ENCODE measurements around the gene PALM.
A peak's percentile ranks its signal among the peaks of the same experiment; 100 is the strongest.

The PALM gene

DNA sequence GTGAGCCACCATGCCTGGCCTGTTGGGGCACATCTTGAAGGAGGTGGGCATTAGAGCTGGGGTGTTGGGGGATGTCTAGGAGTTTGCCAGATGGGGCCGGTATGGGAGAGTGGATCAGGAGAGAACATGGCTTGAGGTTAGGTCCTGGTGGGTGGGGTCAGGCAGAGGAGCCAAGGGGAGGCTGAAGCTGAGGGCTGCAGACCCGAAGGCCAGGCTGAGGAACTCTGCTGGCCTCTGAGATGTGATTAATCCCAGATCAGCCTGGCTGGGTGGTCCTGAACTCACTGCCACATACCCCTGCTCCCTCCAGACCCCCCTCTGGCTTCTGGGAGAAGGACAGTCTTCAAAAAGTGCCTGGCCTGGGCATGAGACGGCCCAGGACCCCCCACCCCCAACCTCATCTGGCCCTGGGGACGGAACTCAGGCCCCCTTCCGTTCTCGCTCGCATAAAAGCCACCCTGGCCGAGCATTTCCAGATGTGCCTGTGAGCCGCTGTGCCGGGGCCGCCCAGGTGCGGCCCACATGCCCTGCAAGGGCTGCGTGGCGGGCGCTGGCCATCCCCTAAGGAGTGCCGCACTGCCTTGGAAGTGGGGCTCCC is 29.8 kb upstream of the PALM start:
- peaks cover 9% of the 10 kb centered on the region for H3K4me1 ChIP-seq (ENCODE audit: low read length)
- no peak for TF ChIP-seq EZH2phosphoT487 (IDR thresholded peaks at IDR 0.05; ENCODE audit: low read depth)
- TF ChIP-seq, protein P1, sequence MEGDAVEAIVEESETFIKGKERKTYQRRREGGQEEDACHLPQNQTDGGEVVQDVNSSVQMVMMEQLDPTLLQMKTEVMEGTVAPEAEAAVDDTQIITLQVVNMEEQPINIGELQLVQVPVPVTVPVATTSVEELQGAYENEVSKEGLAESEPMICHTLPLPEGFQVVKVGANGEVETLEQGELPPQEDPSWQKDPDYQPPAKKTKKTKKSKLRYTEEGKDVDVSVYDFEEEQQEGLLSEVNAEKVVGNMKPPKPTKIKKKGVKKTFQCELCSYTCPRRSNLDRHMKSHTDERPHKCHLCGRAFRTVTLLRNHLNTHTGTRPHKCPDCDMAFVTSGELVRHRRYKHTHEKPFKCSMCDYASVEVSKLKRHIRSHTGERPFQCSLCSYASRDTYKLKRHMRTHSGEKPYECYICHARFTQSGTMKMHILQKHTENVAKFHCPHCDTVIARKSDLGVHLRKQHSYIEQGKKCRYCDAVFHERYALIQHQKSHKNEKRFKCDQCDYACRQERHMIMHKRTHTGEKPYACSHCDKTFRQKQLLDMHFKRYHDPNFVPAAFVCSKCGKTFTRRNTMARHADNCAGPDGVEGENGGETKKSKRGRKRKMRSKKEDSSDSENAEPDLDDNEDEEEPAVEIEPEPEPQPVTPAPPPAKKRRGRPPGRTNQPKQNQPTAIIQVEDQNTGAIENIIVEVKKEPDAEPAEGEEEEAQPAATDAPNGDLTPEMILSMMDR (IDR thresholded peaks at IDR 0.05; ENCODE audit: low read depth, low read length) = no peak
- H3K4me3 ChIP-seq (ENCODE audit: low read length) = peak overlapping the region; percentile 85
- H4K20me1 ChIP-seq (ENCODE audit: insufficient read depth, low read length) = peaks cover 3% of the 10 kb centered on the region; the same call in 1 of the 2 replicates
- H3K36me3 ChIP-seq (replicated peaks; ENCODE audit: low read depth, low read length) = no peaks in the 10 kb centered on the region
- H3K4me2 ChIP-seq (ENCODE audit: low read length) = peak overlapping the region; percentile 95
- peaks cover 9% of the 10 kb centered on the region for H3K79me2 ChIP-seq (ENCODE audit: low read length)
- H3K9ac ChIP-seq (ENCODE audit: low read length) = peak overlapping the region; percentile 96
- no peak overlapping the region for H3K27ac ChIP-seq (ENCODE audit: low read length)
- no peaks in the 10 kb centered on the region for H3K9me3 ChIP-seq (ENCODE audit: insufficient read depth, low read length)
- H2AFZ ChIP-seq (ENCODE audit: low read depth, low read length) = no peak overlapping the region
- no peaks in the 10 kb centered on the region for H3K27me3 ChIP-seq (ENCODE audit: low read depth, low read length)

DNA sequence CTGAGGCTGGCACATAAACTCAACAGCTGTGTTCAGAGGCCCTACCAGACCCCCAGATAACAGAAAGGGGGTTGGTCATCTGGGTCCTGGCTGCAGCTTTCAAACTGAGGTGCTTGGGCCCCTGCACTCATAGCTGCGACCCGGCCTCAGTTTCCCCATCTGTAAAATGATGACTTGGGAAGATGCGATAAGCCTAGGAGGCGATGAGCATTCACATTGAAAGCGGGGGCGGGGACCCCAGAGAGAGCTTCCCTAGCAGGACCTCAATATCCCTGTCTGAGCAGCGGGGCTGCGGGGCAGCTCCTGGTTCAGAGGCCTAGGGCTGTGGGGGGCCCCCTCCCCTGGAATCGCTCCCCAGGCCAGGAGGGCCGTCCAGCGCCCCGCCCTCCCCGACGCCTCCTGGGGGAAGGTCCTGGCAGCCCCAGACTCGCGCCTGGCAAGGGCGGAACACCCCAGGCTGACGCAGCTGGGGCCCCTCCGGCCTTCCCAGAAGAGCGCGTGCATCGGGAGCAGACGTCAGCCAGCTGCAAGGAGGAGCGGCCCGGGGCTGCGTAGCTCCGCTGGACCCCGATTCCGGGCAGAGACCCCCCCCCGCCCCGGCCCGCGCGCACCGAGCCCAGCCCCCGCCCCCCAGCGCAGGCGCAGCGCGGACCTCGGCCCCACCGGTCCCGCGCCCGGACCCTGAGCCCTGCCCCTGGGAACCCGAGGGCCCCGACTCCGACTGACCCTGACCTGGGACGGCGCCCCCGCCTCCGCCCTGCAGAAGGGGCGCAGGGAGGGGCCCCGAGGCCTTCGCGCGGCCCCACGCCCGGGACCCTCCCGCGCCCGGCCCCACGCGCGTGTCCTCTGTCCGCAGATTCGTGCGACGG is 29.1 kb upstream of the PALM start:
- Histone ChIP-seq H3K9me3 (ENCODE audit: insufficient read depth, low read length) (no peaks in the 10 kb centered on the region), H3K4me3 (ENCODE audit: low read length) (peak overlapping the region; percentile 85), H3K4me2 (ENCODE audit: low read length) (peak overlapping the region; percentile 95), H3K27me3 (ENCODE audit: low read depth, low read length) (no peaks in the 10 kb centered on the region), H2AFZ (ENCODE audit: low read depth, low read length) (peak overlapping the region; percentile 37; the same call in 1 of the 2 replicates), H3K9ac (ENCODE audit: low read length) (peak overlapping the region; percentile 96), H3K27ac (ENCODE audit: low read length) (peak overlapping the region; percentile 78), H3K79me2 (ENCODE audit: low read length) (peaks cover 9% of the 10 kb centered on the region), H4K20me1 (ENCODE audit: insufficient read depth, low read length) (peaks cover 3% of the 10 kb centered on the region; the same call in 1 of the 2 replicates), H3K4me1 (ENCODE audit: low read length) (peaks cover 9% of the 10 kb centered on the region), H3K36me3 (replicated peaks; ENCODE audit: low read depth, low read length) (no peaks in the 10 kb centered on the region)
- no peak for TF ChIP-seq EZH2phosphoT487 (IDR thresholded peaks at IDR 0.05; ENCODE audit: low read depth)
- TF ChIP-seq, protein P1 (IDR thresholded peaks at IDR 0.05; ENCODE audit: low read depth, low read length) = no peak

DNA sequence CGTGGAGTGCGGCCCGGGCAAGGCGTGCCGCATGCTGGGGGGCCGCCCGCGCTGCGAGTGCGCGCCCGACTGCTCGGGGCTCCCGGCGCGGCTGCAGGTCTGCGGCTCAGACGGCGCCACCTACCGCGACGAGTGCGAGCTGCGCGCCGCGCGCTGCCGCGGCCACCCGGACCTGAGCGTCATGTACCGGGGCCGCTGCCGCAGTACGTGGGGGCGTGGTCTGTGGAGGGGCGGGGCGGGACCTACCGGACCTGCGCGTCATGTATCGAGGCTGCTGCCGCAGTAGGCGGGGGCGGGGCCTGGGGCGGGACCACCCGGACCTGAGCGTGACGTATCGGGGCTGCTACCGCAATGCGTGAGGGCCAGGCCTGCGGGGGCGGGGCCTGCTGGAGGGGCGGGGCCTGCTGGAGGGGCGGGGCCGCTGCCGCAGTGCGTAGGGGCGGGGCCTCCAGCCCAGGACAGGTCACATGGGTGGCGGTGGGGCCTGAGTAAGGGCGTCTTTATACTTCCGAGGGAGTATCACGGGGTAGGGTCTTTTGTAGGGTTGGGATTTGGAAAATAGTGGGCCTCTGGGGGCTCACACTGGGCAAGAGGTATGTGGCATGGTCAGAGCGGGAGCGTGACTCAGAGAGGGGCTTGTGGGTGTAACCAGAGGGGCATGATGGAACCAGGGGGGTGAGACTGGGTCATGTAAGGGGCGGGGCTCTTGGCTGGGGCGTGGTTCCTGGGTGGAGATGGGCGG is 28.3 kb upstream of the PALM start:
- H3K36me3 ChIP-seq (replicated peaks; ENCODE audit: low read depth, low read length) = no peaks in the 10 kb centered on the region
- peak overlapping the region; percentile 95 for H3K4me2 ChIP-seq (ENCODE audit: low read length)
- peak overlapping the region; percentile 78 for H3K27ac ChIP-seq (ENCODE audit: low read length)
- peak overlapping the region; percentile 85 for H3K4me3 ChIP-seq (ENCODE audit: low read length)
- peaks cover 9% of the 10 kb centered on the region for H3K4me1 ChIP-seq (ENCODE audit: low read length)
- peak overlapping the region; percentile 96 for H3K9ac ChIP-seq (ENCODE audit: low read length)
- H2AFZ ChIP-seq (ENCODE audit: low read depth, low read length) = peak overlapping the region; percentile 94; the same call in 1 of the 2 replicates
- H3K27me3 ChIP-seq (ENCODE audit: low read depth, low read length) = no peaks in the 10 kb centered on the region
- H3K9me3 ChIP-seq (ENCODE audit: insufficient read depth, low read length) = no peaks in the 10 kb centered on the region
- peaks cover 3% of the 10 kb centered on the region; the same call in 1 of the 2 replicates for H4K20me1 ChIP-seq (ENCODE audit: insufficient read depth, low read length)
- no peak for TF ChIP-seq EZH2phosphoT487 (IDR thresholded peaks at IDR 0.05; ENCODE audit: low read depth)
- TF ChIP-seq, protein P1 (IDR thresholded peaks at IDR 0.05; ENCODE audit: low read depth, low read length) = peak; percentile 50
- peaks cover 9% of the 10 kb centered on the region for H3K79me2 ChIP-seq (ENCODE audit: low read length)

Measured in OCI-LY3 (cell line).